PC-3 (cell line): ENCODE measurements around the gene B3GNT2. TPM values are rescaled to one million over a fixed set of nuclear protein-coding genes. Genes with fewer than 3 reads are reported as not detected.

Source experiments
- ATAC-seq: fragments of 200-7000 bp; cut with Tn5 transposase; 2 replicates; pipeline ENCODE4 v1.9.1; 2020; ENCODE audit warnings: mild to moderate bottlenecking, moderate library complexity
- BruUV-seq: library from RNA; stranded (reverse); fragments of 400-500 nt; replicated peaks from 2 replicates; lab custom pipeline; 2021; lab: Mats Ljungman, UMichigan
- CTCF ChIA-PET: fragments of 300-600 bp; sonication (Branson Sonifier 250); formaldehyde crosslinking; loops from one replicate; lab custom pipeline; 2022; ENCODE audit warnings: antibody characterized with exemption; lab: Charles Lee
- POLR2A ChIA-PET: fragments of 300-600 bp; sonication (Branson Sonifier 250); formaldehyde crosslinking; loops from one replicate; lab custom pipeline; 2022; ENCODE audit warnings: antibody characterized with exemption; ENCODE audit not compliant: unreplicated experiment; lab: Charles Lee
- DNase-seq: peaks from one replicate; pipeline ENCODE4 v3.0.0-alpha.2; 2015
- H2AFZ ChIP-seq: fragments of 300-600 bp; sonication (generic); 2 replicates; pipeline ENCODE4 v1.6.0; 2016; ENCODE audit warnings: antibody characterized with exemption, low read length
- H3F3A ChIP-seq: fragments of 300-600 bp; sonication (generic); one replicate; pipeline ENCODE4 v1.6.0; 2017; ENCODE audit warnings: antibody characterized with exemption, low read length, control low read depth, mild to moderate bottlenecking; ENCODE audit not compliant: unreplicated experiment
- H3K27ac ChIP-seq: fragments of 300-600 bp; sonication (generic); 2 replicates; pipeline ENCODE4 v1.5.1; 2016; ENCODE audit warnings: mild to moderate bottlenecking, low read length
- H3K27me3 ChIP-seq: fragments of 300-600 bp; sonication (generic); 2 replicates; pipeline ENCODE4 v1.6.1; 2016; ENCODE audit warnings: low read length, mixed read lengths
- H3K36me3 ChIP-seq: fragments of 300-600 bp; sonication (generic); 2 replicates; pipeline ENCODE4 v1.6.1; 2016; ENCODE audit warnings: low read depth, mixed run types, low read length, mixed read lengths
- H3K4me1 ChIP-seq: fragments of 300-600 bp; sonication (generic); 2 replicates; pipeline ENCODE4 v1.5.1; 2016; ENCODE audit warnings: low read length; ENCODE audit not compliant: insufficient read depth
- H3K4me2 ChIP-seq: fragments of 300-600 bp; sonication (generic); 2 replicates; pipeline ENCODE4 v1.6.0; 2016; ENCODE audit warnings: low read length
- H3K4me3 ChIP-seq: fragments of 300-600 bp; sonication (generic); 2 replicates; pipeline ENCODE4 v1.5.1; 2016; ENCODE audit warnings: mild to moderate bottlenecking, low read length, mixed read lengths
- H3K79me2 ChIP-seq: fragments of 300-600 bp; sonication (generic); 2 replicates; pipeline ENCODE4 v1.6.1; 2017; ENCODE audit warnings: low read length, mixed read lengths
- H3K9ac ChIP-seq: fragments of 300-600 bp; sonication (generic); 2 replicates; pipeline ENCODE4 v1.6.0; 2016; ENCODE audit warnings: mild to moderate bottlenecking, low read length
- H3K9me2 ChIP-seq: fragments of 300-600 bp; sonication (generic); replicated peaks from 2 replicates; pipeline ENCODE4 v1.6.1; 2016; ENCODE audit warnings: mixed run types, low read length, mixed read lengths
- H3K9me3 ChIP-seq: fragments of 300-600 bp; sonication (generic); 2 replicates; pipeline ENCODE4 v1.6.1; 2016; ENCODE audit warnings: low read length, mixed read lengths
- H4K20me1 ChIP-seq: fragments of 300-600 bp; sonication (generic); 2 replicates; pipeline ENCODE4 v1.6.1; 2016; ENCODE audit warnings: low read length, mixed read lengths
- CTCF ChIP-seq: fragments of 300-600 bp; sonication (generic); conservative IDR thresholded peaks from 2 replicates; pipeline ENCODE4 v1.5.1; 2017; ENCODE audit warnings: antibody characterized with exemption, low read depth, mild to moderate bottlenecking, low read length
- EZH2 ChIP-seq: fragments of 300-600 bp; sonication (generic); IDR thresholded peaks from one replicate; pipeline ENCODE4 v1.6.1; 2017; ENCODE audit warnings: antibody characterized with exemption, mild to moderate bottlenecking, low read length; ENCODE audit not compliant: unreplicated experiment
- EZH2phosphoT487 ChIP-seq: fragments of 300-600 bp; sonication (generic); IDR thresholded peaks from 2 replicates; pipeline ENCODE4 v1.6.1; 2018; ENCODE audit warnings: mild to moderate bottlenecking, antibody characterized with exemption, low read length, borderline replicate concordance
- intact Hi-C: fragments of 100-400 bp; cut with micrococcal nuclease; formaldehyde crosslinking; loops from 2 replicates; pipeline ENCODE4 v1.9.0; 2023
- total RNA-seq: library from RNA; depleted of rRNA; stranded (reverse); fragments of >200 nt; gene quantifications from 2 replicates; pipeline ENCODE4 v1.2.3, GENCODE V29; 2014

Gene B3GNT2
- total RNA-seq, 1 experiment from 2014 or later: 18.0 TPM

DNA sequence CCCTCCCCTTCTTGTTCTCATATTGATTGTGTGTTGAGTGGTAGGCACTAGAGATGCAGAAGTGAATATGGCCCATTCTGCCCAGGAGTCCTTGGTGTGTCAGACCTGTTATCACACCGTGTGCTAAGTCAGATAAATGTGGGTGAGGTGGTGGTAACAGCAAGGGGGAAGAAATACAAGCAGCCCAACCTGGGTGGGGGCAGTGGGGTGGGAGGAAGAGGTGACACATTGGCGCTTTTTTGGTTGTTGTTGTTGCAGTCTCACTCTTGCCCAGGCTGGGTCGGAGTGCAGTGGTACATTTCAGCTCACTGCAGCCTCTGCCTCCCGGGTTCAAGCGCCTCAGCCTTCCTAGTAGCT, 12.8 kb downstream of the B3GNT2 start:
- Histone ChIP-seq H3K4me2 (no peak overlapping the region), H3K79me2 (peaks cover 83% of the 10 kb centered on the region), H3K27ac (no peak overlapping the region), H2AFZ (no peak overlapping the region), H3K9ac (no peak overlapping the region), H3K4me1 (no peaks in the 10 kb centered on the region), H4K20me1 (no peaks in the 10 kb centered on the region), H3K36me3 (0 out of 2 replicates have a peak, but pooled peaks cover 7% of the 10 kb centered on the region), H3K9me2 (no peaks in the 10 kb centered on the region), H3K9me3 (0 out of 2 replicates have a peak, but pooled peaks cover 3% of the 10 kb centered on the region), H3F3A (no peaks in the 10 kb centered on the region), H3K27me3 (no peaks in the 10 kb centered on the region), H3K4me3 (no peak overlapping the region)
- no peak for ATAC-seq
- intact Hi-C loops: no loop called here
- CTCF ChIA-PET: no interaction called here
- DNase-seq: no peak
- BruUV-seq: no TSS peak
- TF ChIP-seq CTCF (no peak), EZH2phosphoT487 (no peak), EZH2 (no peak)
- POLR2A ChIA-PET: no interaction called here

GRCh38 chr2:62209427-62209991, 13.6 kb downstream of the B3GNT2 start:
- 0 out of 2 replicates have a peak, but pooled peaks cover 3% of the 10 kb centered on the region for H3K9me3 ChIP-seq
- no peaks in the 10 kb centered on the region for H3K4me1 ChIP-seq
- H4K20me1 ChIP-seq: no peaks in the 10 kb centered on the region
- H3F3A ChIP-seq: no peaks in the 10 kb centered on the region
- no peak overlapping the region for H3K4me2 ChIP-seq
- H3K27me3 ChIP-seq: no peaks in the 10 kb centered on the region
- H3K9me2 ChIP-seq: no peaks in the 10 kb centered on the region
- H2AFZ ChIP-seq: no peak overlapping the region
- H3K9ac ChIP-seq: no peak overlapping the region
- no TSS peak for BruUV-seq
- ATAC-seq: no peak
- intact Hi-C loops: no loop called here
- 0 out of 2 replicates have a peak, but pooled peaks cover 7% of the 10 kb centered on the region for H3K36me3 ChIP-seq
- H3K4me3 ChIP-seq: no peak overlapping the region
- DNase-seq: no peak
- CTCF ChIA-PET: no interaction called here
- no peak overlapping the region for H3K27ac ChIP-seq
- POLR2A ChIA-PET: no interaction called here
- TF ChIP-seq CTCF (no peak), EZH2 (no peak), EZH2phosphoT487 (no peak)
- H3K79me2 ChIP-seq: peaks cover 76% of the 10 kb centered on the region

DNA sequence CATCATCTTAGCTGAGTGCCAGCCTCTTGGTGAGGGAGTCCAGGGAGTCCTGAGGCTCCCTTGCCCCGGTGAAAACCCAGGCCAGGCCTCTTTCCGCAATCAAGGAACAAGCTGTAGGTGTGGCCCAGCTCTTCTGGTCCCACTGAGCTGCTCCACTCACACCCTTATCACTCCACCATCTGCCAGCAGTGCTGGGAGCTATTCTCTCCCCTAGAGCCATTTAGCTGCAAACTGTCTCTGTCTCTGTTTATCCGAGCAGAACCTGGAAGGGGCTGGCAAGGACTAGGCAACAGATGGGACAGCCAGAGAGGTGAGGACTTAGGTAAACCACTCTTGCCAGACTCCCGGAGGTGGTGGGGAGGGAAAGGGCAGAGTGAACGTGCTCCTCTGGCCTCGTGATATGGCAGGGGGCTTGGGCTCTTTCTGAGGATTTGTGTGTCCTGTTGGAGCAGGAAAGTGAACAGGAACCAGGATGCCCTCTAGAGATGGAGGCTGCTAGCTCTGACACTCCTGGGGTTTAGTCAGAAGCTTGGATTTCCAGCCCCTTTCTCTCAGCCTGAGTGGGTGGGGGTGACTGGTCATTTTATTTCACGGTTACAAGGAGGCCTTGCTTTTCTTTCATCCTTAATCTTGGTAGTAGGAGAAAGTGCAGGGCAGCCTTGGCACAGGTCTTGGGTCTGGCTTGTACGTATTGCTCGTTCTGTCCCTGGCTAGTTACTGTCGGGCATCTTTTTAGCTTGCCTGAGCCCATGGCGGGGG, 19.6 kb downstream of the B3GNT2 start:
- TF ChIP-seq EZH2phosphoT487 (no peak), EZH2 (no peak), CTCF (no peak)
- Histone ChIP-seq H3K4me1 (no peaks in the 10 kb centered on the region), H3K79me2 (peaks cover 43% of the 10 kb centered on the region), H2AFZ (no peak overlapping the region), H3F3A (no peaks in the 10 kb centered on the region), H3K9ac (no peak overlapping the region), H4K20me1 (no peaks in the 10 kb centered on the region), H3K9me3 (0 out of 2 replicates have a peak, but pooled peaks cover 3% of the 10 kb centered on the region), H3K4me3 (no peak overlapping the region), H3K36me3 (0 out of 2 replicates have a peak, but pooled peaks cover 7% of the 10 kb centered on the region), H3K27me3 (no peaks in the 10 kb centered on the region), H3K4me2 (no peak overlapping the region), H3K9me2 (no peaks in the 10 kb centered on the region), H3K27ac (no peak overlapping the region)
- ChIA-PET CTCF (no interaction called here), POLR2A (interaction anchor here (0.5 kb wide), 1 partner anchor 229 kb away, joined by 3 read pairs; no protein-coding TSS in a partner anchor)
- BruUV-seq: no TSS peak
- no peak for DNase-seq
- ATAC-seq: no peak
- intact Hi-C loops: no loop called here
